Common myeloid progenitor, CD34-positive (primary cell): ENCODE measurements around the gene MEP1B.

Experiments
- CTCF ChIA-PET: fragments of 350-600 bp; sonication (Branson Sonifier 250); formaldehyde crosslinking; loops from one replicate; lab custom pipeline; 2021; ENCODE audit warnings: antibody characterized with exemption; lab: Charles Lee
- POLR2A ChIA-PET: fragments of 350-600 bp; sonication (Branson Sonifier 250); formaldehyde crosslinking; loops from one replicate; lab custom pipeline; 2021; ENCODE audit warnings: antibody characterized with exemption; lab: Charles Lee
- DNase-seq, 3 donors: peaks; one replicate each; pipeline versions ENCODE4 v3.0.0 to v3.0.0-alpha.2; 2013
- H3K27ac ChIP-seq, 2 experiments: 1 replicate in 1 of 2; 2 replicates in 1 of 2; pipeline ENCODE4 v1.7.0; 2013; ENCODE audit warnings: inconsistent platforms in 2 of 2, low read length in 2 of 2, mild to moderate bottlenecking in 2 of 2, low read depth in 1 of 2, moderate library complexity in 1 of 2; ENCODE audit not compliant: severe bottlenecking in 2 of 2, insufficient read depth in 1 of 2, poor library complexity in 1 of 2
- H3K27me3 ChIP-seq, 5 experiments: replicated peaks in 2 of 5; 1 replicate in 3 of 5; 2 replicates in 2 of 5; pipeline versions ENCODE4 v1.6.1 to v1.7.0; 2013; ENCODE audit warnings: low read length in 4 of 5, mild to moderate bottlenecking in 2 of 5, moderate library complexity in 2 of 5, inconsistent platforms in 1 of 5; ENCODE audit not compliant: insufficient read depth in 5 of 5, control insufficient read depth in 4 of 5
- H3K36me3 ChIP-seq, 4 experiments: 1 replicate in 2 of 4; 2 replicates in 2 of 4; pipeline versions ENCODE4 v1.6.1 to v1.7.0; 2013; ENCODE audit warnings: low read length in 3 of 4, control low read depth in 1 of 4, mild to moderate bottlenecking in 1 of 4; ENCODE audit not compliant: control insufficient read depth in 4 of 4, insufficient read depth in 4 of 4
- H3K4me1 ChIP-seq, 4 experiments: 1 replicate in 3 of 4; 2 replicates in 1 of 4; pipeline versions ENCODE4 v1.6.1 to v1.7.1; 2013; ENCODE audit warnings: low read length in 3 of 4, mild to moderate bottlenecking in 3 of 4, control low read depth in 1 of 4, inconsistent platforms in 1 of 4, moderate library complexity in 1 of 4; ENCODE audit not compliant: control insufficient read depth in 4 of 4, insufficient read depth in 4 of 4; ENCODE audit errors: control extremely low read depth in 1 of 4
- H3K4me3 ChIP-seq, 7 experiments: 1 replicate in 4 of 7; 2 replicates in 3 of 7; pipeline versions ENCODE4 v1.5.1 to v1.7.0; 2013; ENCODE audit warnings: mild to moderate bottlenecking in 7 of 7, low read length in 6 of 7, moderate library complexity in 6 of 7, inconsistent platforms in 2 of 7, low read depth in 2 of 7, control low read depth in 1 of 7; ENCODE audit not compliant: insufficient read depth in 4 of 7, control insufficient read depth in 1 of 7; ENCODE audit errors: extremely low read depth in 1 of 7
- H3K9me3 ChIP-seq, 5 experiments: 1 replicate in 4 of 5; 2 replicates in 1 of 5; pipeline versions ENCODE4 v1.6.1 to v1.7.1; 2013; ENCODE audit warnings: low read length in 4 of 5, mild to moderate bottlenecking in 2 of 5, inconsistent platforms in 1 of 5, low read depth in 1 of 5, moderate library complexity in 1 of 5; ENCODE audit not compliant: control insufficient read depth in 4 of 5, insufficient read depth in 2 of 5; ENCODE audit errors: control extremely low read depth in 1 of 5
- WGBS: methylation state at CpG from one replicate; pipeline ENCODE4 v1.1.5; 2013; ENCODE audit not compliant: insufficient coverage; 5-methylcytosine and 5-hydroxymethylcytosine counted together

MEP1B gene

DNA sequence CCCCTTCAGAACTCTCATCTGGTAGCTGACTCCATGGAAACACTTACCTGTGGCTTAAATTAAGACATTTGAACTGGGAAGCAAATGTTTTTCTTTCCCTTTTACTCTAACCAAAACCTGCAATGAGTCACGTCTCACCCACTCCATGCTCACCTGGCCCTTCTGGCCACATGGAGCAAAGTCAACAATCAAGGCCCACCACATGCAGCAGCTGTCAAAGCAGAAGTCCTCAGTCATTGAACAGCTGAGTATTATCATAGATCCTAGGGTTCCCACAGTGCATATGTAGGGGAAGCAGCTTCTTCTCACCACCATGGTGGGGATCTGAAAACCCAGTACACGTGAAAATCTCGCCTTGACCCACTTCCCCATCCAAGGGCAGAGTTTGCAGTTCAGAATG, 12.3 kb upstream of the MEP1B start:
- WGBS = 95% methylated on average over 3 of the region's 3 CpGs
- Histone ChIP-seq H3K36me3 (no peaks in the 10 kb centered on the region), H3K9me3 (no peaks in the 10 kb centered on the region), H3K27me3 (peaks cover 0 to 2% (median 0%) of the 10 kb centered on the region in 5 experiments), H3K4me3 (no peak overlapping the region), H3K27ac (no peak overlapping the region), H3K4me1 (no peaks in the 10 kb centered on the region)
- ChIA-PET CTCF (no interaction called here), POLR2A (no interaction called here)
- DNase-seq = no peak

DNA sequence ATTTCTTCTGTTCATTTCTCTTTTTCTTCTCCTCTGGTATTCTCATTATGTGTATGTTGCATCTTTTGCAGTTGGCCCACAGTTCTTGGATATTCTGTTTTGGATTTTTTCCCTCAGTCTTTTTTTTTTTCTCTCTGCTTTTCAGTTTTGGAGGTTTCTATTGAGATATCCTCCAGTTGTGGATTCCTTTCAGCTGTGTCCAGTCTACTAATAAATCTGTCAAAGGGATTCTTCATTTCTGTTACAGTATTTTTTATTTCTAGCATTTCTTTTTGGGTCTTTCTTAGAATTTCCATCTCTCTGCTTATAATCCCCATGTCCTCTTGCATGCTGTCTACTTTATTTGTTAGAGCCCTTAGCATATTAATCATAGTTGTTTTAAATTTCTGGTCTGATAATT, 6.3 kb upstream of the MEP1B start:
- no peaks in the 10 kb centered on the region for H3K36me3 ChIP-seq
- CTCF ChIA-PET = no interaction called here
- POLR2A ChIA-PET = no interaction called here

DNA sequence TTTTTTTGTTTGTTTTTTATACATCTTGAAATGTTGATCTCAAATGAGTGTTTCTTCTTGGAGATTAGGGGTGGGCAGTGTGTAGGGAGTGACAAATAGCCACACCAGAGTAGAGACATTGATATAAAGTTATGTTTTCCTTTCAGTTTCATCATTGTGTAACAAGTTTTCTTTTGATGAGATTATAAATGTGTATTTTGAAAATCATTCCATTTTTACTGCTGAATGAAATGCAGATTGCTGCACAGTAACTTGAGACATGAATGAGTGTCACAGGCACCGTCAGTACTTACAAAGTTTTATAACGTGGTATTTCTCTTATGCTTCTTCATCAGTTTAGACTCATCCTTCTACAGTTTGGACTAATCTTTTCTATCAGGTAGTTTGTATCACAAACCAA, 370 bp downstream of the MEP1B start:
- Histone ChIP-seq H3K27me3 (peaks cover 0 to 3% (median 0%) of the 10 kb centered on the region in 5 experiments), H3K9me3 (peaks cover 0 to under 1% (median 0%) of the 10 kb centered on the region in 5 experiments), H3K4me1 (no peaks in the 10 kb centered on the region), H3K4me3 (no peak overlapping the region), H3K36me3 (no peaks in the 10 kb centered on the region), H3K27ac (no peak overlapping the region)
- POLR2A ChIA-PET = no interaction called here
- WGBS = no CpG with 5 or more reads among the region's 2 CpGs
- DNase-seq = no peak
- CTCF ChIA-PET = no interaction called here

More for the DNA sequence above, 6.3 kb upstream of the MEP1B start:
- H3K27ac ChIP-seq = no peak overlapping the region
- no peak overlapping the region for H3K4me3 ChIP-seq
- peaks cover 0 to 8% (median 4%) of the 10 kb centered on the region in 5 experiments for H3K9me3 ChIP-seq
- peaks cover 0 to 3% (median 0%) of the 10 kb centered on the region in 5 experiments for H3K27me3 ChIP-seq
- DNase-seq = no peak
- no peaks in the 10 kb centered on the region for H3K4me1 ChIP-seq

DNA sequence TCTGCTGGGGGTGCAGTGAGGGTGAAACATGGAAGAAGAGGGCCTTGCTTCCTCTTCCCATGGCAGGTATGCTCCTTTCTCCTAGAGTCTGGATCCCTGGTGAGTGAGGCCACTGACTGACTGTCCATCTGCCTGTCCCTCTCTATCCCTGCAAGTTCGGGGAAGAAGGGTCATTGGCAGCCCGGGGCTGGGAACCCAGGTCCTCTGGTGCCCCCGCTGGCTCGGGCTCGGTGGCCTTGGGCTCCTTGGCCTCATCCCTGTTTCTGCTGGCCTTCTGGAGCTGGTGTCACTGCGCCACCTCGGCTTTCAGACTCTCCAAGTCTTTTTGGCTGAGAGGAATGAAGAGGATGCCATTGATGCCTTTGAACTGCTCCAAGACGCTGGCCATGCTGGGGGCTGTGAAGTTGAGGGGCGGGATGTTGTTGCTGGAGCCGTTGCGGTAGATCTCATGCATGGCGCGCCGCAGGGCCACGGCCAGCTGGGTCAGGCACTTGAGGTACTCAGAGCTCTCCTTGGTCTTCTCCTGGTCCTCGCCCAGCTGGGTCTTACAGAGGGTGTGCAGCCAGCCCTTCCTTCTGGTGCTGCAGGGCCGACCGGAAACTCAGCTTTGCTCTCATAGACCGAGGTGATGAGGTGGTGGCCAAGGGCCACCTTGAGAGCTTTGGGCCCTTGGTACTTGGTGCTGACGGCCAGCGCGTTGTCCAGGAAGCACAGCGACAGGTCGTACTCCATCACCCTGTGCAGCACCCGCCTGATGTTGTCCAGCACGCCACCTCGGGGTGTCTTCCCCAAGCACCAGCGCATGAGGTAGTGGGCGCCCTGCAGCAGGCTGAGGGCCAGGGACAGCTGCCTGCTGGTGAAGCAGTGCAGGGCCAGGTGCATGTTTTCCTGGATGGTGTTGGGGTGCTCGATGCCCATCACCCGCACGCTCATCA, 6.3 kb downstream of the MEP1B start:
- Histone ChIP-seq H3K4me1 (no peaks in the 10 kb centered on the region), H3K27me3 (peaks cover 0 to 2% (median 0%) of the 10 kb centered on the region in 5 experiments), H3K4me3 (no peak overlapping the region), H3K27ac (no peak overlapping the region), H3K36me3 (no peaks in the 10 kb centered on the region), H3K9me3 (no peaks in the 10 kb centered on the region)
- WGBS = 97% methylated on average over 30 of the region's 32 CpGs
- no peak for DNase-seq
- ChIA-PET POLR2A (no interaction called here), CTCF (no interaction called here)

DNA sequence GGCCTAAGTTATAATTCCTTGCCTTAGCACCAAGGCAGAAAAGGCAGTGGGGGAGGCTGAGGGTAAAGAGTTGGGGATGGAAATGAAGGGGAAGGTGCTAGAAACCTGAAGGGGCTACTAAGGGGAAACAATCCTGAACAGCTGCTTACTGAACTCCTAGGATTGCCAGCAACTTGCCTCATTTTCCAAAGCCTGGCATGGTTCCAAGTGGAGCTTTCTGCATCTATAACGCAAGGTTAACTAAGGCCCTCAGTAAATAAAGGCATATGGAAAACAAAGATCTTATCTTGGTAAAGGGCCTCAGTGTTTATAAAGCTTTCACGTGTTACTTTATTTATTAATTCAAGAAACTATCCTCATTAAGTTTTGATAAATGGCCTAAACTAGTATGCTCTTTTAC, 10.9 kb downstream of the MEP1B start:
- no peaks in the 10 kb centered on the region for H3K36me3 ChIP-seq
- H3K4me1 ChIP-seq = no peaks in the 10 kb centered on the region
- H3K9me3 ChIP-seq = peaks cover 0 to 2% (median 0%) of the 10 kb centered on the region in 5 experiments
- DNase-seq = no peak
- ChIA-PET POLR2A (no interaction called here), CTCF (no interaction called here)
- WGBS = 100% methylated on average over 1 of the region's 2 CpGs
- no peak overlapping the region for H3K27ac ChIP-seq
- no peak overlapping the region for H3K4me3 ChIP-seq
- H3K27me3 ChIP-seq = peaks cover 0 to 2% (median 0%) of the 10 kb centered on the region in 5 experiments

DNA sequence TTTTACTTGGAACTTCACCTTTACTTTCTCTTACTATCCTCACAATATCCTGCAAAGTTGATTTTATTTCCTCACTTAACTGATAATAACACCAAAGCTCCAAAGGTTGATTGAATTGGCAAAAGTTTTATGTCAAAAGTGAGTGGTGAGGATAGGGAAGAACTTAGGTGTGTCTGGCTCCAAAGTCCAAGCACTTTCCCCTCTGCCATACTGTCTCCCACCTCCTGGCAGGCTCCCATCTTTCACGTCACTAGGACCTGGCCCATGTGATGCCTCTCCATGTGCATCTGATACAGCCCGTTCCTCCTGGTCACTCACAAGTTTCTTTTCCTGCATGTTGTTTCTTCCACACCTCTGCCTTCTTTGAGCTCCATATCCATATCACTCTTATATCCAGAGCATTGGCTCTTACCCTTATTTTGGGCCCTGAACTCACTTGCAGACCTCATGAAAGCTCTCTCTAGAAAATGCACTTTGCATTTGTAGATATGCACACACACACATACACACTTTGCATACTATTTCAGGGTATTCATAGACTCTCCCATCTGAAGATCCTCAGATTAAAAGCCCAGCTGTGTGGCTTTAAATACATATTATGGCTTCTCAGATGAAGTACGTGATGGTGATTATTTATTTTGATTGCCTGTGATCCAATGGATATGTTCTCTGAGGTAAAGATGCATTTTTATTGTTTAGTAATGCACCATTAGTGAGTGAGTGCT, 12.3 kb downstream of the MEP1B start:
- peaks cover 0 to 2% (median 0%) of the 10 kb centered on the region in 5 experiments for H3K27me3 ChIP-seq
- H3K36me3 ChIP-seq = no peaks in the 10 kb centered on the region
- no peak for DNase-seq
- POLR2A ChIA-PET = no interaction called here
- no peaks in the 10 kb centered on the region for H3K4me1 ChIP-seq
- CTCF ChIA-PET = no interaction called here
- WGBS = 96% methylated on average over 3 of the region's 3 CpGs
- no peak overlapping the region for H3K27ac ChIP-seq
- H3K4me3 ChIP-seq = no peak overlapping the region
- H3K9me3 ChIP-seq = peaks cover 0 to 2% (median 0%) of the 10 kb centered on the region in 5 experiments

DNA sequence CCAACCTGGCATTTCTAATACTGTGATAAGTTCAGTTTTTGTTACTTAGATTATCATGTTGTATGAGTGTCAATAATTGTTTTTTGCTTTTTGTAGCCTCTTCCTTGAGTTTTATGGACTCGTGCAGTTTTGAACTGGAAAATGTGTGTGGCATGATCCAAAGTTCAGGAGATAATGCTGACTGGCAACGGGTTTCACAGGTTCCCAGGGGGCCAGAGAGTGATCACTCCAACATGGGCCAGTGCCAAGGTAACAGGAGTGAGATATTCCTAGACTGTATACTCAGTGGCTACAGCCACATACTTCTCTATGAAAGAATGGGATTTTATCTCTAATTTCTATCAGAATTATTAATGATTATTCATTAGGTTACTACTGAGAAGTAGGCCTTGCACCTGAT, 18.2 kb downstream of the MEP1B start:
- no peak for DNase-seq
- H3K4me3 ChIP-seq = no peak overlapping the region
- H3K4me1 ChIP-seq = no peaks in the 10 kb centered on the region
- no peaks in the 10 kb centered on the region for H3K36me3 ChIP-seq
- WGBS = 0% methylated on average over 1 of the region's 2 CpGs
- ChIA-PET POLR2A (no interaction called here), CTCF (no interaction called here)
- no peak overlapping the region for H3K27ac ChIP-seq
- no peaks in the 10 kb centered on the region for H3K27me3 ChIP-seq
- H3K9me3 ChIP-seq = peaks cover 0 to 2% (median 0%) of the 10 kb centered on the region in 5 experiments
